GM19023 (cell line): ENCODE results near the gene PAQR5.

Experiments used
- ATAC-seq: cut with Tn5 transposase; IDR thresholded peaks from one replicate; pipeline ENCODE4 v1.9.1; 2021; ENCODE audit warnings: mild to moderate bottlenecking, moderate library complexity; ENCODE audit not compliant: unreplicated experiment

Gene PAQR5

DNA sequence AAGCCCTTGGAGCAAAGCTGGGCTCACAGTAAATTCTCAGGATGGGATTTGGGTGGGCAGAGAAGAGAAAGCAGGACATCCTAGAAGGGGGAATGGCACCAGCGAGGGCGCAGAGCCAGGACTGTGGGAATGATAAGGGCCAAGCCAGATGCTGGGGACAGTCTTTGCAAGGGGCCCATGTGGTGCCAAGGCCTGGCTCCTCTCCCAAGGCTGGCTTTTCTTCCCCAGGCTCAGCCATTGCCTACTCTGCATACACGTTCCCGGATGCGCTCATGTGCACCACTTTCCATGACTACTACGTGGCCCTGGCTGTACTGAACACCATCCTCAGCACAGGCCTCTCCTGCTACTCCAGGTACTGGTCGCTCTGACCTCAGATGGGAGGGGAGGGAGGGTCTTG lies 90.7 kb downstream of the PAQR5 start:
- ATAC-seq, result no peak

DNA sequence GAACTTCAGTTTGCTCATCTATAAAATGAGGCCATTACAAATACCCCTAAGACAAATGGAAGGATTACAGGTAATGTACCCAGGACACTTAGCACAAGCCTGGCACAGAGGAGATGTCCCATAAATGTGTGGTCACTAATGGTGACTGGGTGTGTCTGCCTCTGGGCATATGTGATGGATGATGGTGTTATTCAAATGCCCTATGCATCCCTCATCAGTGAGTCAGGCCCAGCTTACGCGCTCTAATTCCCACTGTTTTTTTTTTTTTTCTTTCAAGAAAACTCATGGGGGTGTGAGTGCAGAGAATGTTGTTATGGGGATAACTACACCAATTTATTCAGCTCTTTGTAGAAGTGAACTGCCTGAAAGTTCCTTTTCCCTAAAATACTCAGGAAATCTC lies 91.9 kb downstream of the PAQR5 start:
- ATAC-seq, result no peak

DNA sequence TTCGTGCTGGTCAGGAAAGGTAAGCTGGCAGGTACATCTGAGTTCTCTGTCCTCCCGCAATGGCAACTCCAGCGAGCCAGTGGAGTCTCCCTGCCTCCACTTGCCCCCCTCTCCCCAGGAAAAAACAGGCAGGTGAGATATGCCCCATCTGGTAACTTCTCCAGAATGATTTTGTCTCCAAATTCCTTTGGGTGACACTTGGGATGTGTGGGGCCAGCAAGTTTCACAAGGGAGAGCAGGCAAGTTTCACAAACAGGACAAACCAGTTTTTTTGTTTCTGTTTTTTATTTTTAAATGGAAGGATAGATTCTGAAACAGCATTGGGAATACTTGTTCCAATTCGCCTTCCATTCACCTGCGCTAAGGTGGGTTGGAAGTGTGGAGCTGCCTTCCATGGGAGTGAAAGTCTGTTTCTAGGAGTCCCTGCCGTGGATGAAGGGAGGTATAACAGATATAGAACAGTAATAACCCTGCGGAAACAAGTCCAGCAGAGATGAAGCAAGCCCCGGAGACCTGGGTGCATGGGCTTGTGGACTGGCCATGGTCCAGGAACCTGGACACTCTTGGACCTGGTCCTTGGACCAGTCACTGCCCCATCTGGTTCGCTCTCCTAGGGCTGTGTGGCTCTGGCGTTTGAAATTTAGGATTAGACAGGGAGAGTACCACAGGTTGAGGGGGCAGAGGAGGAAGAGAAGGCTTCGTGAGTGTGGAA lies 92.5 kb downstream of the PAQR5 start:
- ATAC-seq, result no peak

DNA sequence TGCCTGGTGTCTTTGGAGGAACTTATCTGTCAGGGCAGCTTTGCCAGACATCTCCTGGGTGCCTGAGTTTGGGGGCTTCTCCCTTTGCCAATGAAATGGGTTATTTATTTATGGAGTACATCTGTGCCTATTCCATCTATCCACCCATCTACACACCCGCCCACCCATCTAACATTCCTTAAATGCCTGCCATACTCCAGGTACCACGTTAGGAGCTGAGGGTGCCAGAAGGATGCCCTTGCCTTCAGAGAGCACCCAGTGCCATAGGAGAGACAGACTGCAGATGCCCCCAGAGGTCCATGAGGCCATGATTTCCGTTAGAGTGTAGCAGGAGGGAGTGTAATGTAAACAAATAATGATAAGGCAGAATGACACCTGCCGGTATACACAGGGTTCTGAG lies 93.6 kb downstream of the PAQR5 start:
- no peak for ATAC-seq

DNA sequence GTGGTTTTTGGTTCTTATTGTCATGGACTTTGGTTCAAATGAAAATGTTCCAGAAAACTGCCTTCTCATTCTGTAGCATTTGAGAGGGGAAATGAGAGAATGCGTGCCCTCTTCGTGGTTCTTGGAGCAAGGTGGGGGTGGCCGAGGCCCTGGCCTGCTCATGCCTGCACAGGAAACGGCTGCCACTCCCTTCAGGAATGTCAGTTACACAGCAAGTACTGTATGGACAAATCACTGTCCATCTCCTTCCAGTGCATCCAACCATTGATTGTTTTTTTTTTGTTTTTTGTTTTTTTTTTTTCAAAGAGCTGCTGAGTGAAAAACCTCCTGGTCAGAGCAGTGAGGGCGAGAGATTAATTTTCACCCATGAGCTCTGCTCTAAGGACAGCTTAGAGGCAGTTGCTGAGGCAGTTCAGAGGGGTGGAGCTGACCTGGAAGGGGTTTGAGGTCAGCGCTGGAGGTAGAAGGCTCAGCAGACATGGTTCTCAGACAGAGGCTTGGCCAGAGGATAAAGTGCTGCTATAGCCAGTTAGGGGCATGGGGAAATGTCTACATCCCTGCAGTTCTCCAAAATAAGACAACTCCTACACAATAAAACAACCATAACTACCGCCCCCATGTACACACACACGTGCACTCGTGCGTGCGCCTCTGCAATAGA lies 95.2 kb downstream of the PAQR5 start:
- ATAC-seq, result no peak

- peak; percentile 58 for ATAC-seq
Measured at GRCh38 chr15:69394556-69395282, 96.0 kb downstream of the PAQR5 start.

- ATAC-seq, result no peak
Measured at GRCh38 chr15:69395460-69395859, 96.7 kb downstream of the PAQR5 start.

GRCh38 chr15:69395991-69396390 lies 97.3 kb downstream of the PAQR5 start:
- no peak for ATAC-seq

- ATAC-seq, result no peak
Measured at GRCh38 chr15:69398491-69398891, 99.8 kb downstream of the PAQR5 start.

DNA sequence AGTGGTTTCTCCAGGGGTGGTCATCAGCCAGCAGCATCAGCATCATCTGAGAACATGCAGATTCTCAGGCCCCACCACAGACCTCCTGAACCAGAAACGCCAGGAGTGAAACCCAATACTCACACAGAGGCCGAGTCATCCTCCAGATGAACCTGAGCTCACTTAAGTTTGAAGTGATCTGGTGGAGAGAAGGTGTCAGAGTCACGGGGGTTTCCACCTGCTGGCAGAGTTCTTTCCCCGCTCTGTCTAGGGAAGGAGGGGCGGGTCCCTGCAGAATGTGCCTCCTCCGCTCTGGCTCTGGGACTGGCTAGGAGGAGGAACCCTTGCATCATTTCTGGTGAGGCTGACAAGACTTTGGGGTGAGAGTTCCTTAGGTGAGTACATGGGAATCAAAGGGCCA lies 102.1 kb downstream of the PAQR5 start:
- ATAC-seq, result no peak

- ATAC-seq, result no peak
Measured at GRCh38 chr15:69402816-69403215, 104.1 kb downstream of the PAQR5 start.

DNA sequence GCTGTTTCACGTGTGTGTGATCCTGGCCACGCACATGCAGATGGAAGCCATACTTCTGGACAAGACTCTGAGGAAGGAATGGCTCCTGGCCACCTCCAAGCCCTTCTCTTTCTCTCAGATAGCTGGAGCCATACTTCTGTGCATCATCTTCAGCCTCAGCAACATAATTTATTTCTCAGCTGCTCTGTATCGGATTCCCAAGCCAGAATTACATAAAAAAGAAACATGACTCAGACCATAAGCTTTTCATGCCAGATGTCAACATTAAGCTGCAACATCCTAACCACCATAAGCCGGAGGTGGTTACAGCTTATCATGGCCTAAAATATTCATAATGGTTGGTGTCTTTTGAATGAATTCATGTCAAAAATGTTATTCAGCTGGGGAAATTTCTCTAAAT lies 104.9 kb downstream of the PAQR5 start:
- no peak for ATAC-seq

GRCh38 chr15:69405110-69405509 lies 106.4 kb downstream of the PAQR5 start:
- ATAC-seq, result no peak

DNA sequence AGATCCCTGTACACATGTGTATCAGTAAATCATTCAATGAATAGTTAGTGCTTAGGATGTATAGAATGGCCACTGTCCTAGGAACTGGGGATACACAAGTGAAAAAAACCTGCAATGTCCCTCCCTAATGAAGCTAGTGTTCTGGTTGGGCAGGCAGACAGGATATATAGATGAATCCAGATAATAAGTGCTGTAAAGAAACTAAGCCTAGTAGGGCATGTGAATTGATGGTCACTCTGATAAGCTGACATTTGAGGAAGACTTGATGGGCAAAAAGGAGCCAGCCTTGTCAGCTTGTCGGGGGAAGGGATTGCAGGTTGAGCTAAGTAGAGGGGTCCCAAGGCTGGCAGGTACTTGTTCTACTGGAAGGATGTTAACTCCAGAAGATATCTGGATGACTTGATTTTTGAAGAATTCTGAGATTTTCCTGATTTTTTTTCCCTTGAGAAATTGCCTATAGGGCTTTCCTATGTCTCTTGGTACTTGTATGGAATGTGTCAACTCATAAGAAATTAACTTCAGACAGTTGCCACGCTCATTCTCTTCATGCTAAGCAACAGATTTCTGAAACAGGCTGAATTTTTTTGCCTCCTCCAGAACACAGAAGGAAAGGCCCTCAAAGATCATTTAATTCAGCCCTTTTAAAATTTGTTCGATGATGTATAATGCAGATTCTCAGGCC lies 109.1 kb downstream of the PAQR5 start:
- no peak for ATAC-seq

- no peak for ATAC-seq
Measured at GRCh38 chr15:69408841-69409240, 110.1 kb downstream of the PAQR5 start.

- ATAC-seq, result no peak
Measured at GRCh38 chr15:69410248-69410874, 111.6 kb downstream of the PAQR5 start.

GRCh38 chr15:69412274-69412673 lies 113.6 kb downstream of the PAQR5 start:
- ATAC-seq, result no peak

DNA sequence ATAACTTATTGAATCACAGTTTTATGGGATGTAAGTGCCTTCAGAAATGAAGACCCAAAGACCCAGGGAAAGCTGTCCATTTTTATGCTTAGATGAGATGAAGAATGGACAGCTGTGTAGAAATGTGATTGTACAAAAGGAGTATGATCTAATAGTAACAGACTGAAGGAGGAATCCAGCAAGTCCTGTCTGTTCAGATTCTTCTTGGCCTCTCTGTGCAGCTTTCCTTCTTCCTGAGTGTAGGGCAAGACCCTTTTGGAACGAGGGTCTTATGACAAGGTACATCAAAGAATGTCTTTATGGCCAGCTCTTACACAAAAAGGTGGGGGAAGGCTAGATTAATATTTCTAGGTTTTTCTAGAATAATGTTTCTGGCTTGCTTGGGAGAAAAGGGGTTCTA lies 114.0 kb downstream of the PAQR5 start:
- no peak for ATAC-seq

DNA sequence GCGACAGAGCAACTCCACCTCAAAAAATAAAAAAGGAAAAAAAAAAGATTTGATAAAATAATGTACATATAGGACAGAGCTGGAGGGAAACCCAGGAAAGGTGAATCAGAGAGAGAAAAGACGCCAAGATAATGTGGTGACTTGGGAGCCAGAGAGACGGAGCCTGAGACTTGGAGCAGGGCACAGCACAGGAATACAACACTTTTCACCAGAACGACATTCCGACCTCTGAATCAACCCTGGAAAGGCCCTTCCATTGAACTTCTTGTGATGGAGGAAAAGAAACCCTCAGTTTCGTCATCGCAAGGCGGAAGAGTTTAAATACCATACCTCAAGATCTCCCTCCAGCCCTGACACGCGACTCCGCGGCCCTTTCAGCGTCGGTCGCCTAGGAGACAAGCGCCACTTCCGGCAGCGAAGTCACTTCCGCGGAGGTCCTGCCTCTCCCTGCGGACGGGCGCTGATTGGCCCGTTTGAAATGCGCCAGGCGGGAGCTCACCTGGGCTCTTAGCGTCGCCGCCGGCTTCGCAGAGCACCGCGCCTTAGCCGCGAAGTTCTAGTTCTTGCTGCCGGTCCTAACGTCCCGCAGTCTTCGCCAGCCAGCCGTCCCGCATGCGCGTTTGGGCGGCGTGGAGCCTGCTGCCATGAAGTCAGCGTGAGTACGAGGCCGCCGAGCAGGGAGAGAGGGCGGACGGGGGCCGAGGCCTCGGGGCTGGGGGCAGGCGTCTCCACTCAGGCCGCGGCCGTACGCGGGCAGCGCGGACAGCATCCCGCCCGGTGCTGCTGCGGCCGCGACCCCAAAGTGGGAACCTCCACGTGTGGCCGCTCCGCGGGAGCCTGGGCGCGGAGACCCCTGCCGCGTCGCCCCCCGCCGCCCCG lies 115.3 kb downstream of the PAQR5 start, which contains the start of gene KIF23:
KIF23 (plus strand) TSS at position 528 of the 879 bp plus-strand sequence; CDS start at position 645, 117 bp downstream.
- ATAC-seq, result peak; percentile 92

GRCh38 chr15:69414701-69415167 lies 116.0 kb downstream of the PAQR5 start:
- ATAC-seq, result peak; percentile 40
